ENCODE results near the gene MIAT.
A peak's percentile ranks its signal among the peaks of the same experiment; 100 is the strongest.

MIAT gene

DNA sequence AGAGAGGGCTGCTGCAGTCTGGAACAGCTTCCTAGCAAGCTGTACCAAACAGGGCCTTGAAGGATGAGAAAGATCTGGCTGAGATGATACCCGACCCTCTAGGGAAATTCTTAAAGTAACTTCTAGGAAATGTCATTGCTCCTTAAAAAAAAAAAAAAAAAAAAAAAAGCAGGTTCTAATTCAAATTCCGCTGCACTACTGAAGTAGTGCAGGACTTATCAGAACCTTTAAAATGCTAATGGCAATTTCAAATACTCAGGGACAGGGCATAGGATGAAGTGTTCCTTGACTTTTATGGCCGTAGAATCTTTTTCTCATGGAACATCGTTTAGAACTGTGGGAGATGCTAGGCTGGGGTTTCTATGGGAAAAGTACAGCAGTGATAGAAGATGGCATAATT, 13.1 kb downstream of the MIAT start:
- no peak for DNase-seq

DNA sequence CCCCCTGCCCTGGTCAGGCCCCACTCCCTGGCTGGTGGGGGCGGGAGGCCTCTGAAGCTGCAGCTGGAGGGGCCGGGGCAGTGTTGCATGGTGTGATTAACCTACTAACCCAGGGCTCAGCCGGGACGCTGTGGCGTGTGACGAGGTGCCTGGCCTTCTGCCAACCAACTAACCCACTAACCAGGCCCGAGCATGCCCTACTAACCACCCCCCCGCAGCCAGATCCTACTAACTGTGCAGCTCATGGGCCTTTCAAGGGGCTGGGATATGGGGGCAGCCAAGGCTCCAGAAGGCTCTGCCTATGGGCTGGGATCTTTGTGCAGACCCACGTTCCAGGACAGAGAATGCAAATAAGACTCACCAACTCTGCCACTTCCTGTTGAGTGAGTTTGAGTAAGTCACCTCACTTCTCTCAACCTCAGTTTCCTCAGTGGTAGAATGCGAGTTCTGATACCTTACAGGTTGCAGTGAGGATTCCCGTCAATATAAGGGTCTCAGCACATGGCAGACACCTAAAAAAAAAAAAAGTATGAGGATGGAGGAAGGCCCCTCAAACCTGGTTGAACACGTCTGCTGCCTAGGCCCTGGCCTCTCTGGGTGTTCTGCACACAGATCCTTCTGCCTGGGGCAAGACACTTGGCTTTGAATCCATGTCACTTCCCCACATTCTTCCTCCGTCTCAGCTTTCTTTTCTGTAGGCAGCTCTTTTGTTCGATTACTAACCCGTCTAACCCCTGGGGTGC, 14.1 kb downstream of the MIAT start:
- no peak for DNase-seq

DNA sequence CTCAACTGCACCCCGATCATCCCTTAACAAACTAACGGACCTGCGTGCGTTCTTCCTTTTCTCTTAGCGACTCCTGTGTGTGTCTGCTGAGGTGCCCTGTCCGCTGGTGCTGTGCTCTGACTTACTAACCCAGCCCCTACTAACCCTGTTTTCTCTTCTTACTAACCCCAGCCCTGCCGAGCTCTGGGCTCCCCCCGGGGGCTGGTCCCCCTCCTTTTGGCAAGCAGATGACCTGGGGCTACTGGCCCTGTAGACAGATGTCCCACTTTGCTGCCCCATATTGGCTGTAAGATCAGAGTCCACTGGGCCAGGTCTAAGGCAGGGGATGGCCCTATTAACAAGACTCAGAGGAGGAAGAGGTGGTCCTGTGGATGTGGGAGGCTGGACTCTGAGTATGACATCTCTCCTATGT, 14.7 kb downstream of the MIAT start:
- no peak for DNase-seq

DNA sequence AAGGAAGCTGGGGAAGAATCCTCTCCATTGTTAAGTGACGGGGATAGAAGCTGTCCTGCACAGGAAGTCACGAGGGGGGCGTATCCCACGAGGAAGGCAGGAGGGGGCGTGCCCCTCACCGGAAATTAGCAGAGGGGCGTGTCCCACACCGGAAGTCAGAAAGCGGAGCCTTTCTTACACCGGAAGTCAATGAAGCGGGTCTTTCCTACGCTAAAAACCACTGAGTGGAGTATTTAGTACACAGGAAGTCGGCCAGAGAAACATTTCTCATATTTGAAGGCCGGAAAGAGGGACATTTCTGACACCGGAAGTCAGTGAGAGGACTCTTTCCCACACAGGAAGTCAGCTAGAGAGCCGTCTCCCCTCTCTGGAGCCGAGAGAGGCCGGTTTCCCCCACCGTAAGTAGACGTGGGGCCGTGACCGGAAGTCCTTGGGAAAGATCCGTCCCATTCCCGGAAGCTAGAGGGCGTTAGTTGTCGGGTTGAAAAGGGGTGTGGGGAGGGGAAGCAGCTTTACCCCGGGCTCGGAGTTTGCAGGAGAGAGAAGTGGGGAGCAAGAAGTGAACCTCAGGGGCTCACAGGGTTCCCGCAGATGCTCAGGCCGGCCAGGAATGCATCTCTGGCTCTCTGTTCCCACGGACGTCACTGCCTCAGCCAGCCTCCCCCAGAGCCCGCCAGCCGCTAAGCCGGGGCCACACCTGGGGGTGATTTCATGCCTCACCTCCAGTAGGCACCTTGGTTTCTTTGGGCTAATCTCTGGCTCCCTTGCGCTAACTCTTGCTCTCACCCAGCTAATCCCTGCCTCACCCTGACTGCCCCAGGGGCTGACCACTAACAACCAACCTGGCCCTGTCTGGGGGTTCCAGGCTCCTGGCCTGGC, 15.4 kb downstream of the MIAT start:
- DNase-seq = peak; percentile 88

DNA sequence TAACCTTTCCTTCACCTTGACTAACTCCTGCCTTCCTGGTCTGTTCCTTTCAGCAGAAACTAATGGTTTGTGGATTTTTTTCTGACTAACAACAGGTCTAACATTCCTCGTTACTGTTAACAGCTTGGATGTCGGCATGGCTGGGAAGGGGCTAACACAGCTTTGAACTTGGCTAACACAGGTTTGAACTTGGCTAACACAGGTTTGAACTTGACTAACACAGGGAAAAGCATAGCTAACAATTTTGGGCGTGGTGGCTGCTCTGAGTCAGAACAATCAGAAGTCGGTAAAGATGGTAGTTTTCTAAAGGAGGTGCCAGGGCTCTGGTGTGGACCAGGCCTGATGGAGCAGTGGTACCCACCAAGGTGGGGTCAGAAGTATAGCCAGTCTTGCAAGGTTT, 16.1 kb downstream of the MIAT start:
- DNase-seq = no peak

DNA sequence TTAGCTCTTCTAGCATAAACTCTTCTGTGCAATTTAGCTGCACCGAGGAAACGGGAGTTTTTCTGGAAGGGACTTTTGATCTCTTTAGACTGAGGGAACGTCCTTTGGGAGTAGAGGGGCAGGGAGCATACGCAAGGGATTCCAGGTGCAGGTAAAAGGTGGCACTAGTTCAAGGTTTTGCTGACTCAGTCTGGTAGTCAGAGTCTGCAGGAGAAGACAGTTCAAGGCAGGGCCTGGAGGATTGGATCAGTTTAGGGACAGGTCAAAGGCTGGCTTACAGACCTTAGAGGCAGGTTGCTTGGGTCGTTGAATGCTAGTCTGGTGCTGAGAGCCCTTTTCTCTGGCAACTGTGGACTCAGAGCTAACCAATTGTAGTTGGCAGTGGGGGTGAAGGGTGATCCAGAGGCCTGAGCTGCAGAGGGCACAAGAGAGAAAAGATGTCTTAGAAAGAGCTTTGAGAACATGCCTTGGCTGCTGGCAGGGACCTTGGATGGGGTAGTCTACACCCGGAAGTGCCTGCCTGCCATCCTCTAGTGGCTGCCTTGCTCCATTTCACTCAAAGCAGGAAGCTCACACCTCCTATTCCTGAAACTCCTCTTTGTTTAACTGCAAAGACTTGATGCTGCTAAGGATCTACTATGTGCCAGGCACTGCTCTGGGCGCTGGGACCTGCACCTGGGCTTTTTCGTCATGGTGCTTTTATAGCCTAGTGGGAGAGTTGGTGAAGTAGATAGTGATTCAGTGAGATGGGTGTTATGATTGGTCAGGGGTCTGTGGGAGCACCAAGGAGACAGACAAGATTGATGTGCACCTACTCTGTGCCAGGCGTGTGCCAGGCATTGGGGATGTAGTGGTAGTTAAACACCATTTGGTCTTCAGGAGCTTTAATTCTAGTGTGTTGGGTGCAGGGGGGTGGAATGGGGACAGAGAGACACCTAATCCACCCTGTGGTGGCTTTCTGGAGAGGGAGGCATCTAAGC, 17.1 kb downstream of the MIAT start:
- DNase-seq = no peak

DNA sequence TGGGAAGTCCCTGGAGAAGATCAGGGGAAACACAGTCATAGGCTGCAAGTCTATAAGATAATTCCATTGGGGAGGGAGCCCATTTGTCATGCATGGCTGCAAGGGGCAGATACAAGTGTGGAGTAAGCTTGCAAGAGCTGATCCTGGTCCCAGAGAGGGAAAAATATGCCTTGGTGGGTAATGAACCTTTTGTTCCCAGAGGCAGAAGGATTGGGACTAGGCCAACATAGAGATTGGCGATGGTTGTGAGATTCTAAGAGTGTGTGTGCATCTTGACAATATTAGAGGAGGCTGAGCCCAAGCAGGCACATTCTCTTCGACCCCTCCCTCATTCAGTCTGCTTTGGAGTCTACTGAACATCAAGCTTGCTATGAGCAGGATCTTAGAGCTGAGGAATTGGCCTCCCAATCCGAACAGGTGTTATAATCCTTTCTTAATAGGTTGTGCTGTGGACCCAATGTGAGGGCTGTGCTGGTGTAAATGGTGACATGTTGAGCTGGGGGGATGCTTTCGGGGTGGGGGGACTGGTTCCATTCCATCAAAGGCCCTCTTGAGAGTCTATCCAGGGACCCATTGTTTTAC, 18.4 kb downstream of the MIAT start:
- DNase-seq = no peak

DNA sequence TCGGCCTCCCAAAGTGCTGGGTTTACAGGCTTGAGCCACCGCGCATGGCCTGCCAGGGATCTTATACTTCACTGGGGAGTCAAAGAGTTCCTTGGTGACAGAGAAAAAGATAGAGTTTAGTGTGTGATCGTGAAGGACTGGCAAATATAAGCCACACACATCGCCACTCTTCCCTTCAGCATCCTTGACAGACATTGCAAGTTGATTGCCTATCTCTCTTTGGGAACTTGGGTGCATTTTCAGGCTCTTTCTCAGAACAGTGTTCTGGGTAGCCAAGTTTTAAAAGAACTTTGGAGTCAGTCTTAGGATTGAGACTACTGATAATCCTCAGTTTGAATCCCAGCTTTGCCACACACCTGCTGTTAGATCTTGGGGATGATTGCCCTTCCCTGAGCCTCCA, 19.8 kb downstream of the MIAT start:
- no peak for DNase-seq

DNA sequence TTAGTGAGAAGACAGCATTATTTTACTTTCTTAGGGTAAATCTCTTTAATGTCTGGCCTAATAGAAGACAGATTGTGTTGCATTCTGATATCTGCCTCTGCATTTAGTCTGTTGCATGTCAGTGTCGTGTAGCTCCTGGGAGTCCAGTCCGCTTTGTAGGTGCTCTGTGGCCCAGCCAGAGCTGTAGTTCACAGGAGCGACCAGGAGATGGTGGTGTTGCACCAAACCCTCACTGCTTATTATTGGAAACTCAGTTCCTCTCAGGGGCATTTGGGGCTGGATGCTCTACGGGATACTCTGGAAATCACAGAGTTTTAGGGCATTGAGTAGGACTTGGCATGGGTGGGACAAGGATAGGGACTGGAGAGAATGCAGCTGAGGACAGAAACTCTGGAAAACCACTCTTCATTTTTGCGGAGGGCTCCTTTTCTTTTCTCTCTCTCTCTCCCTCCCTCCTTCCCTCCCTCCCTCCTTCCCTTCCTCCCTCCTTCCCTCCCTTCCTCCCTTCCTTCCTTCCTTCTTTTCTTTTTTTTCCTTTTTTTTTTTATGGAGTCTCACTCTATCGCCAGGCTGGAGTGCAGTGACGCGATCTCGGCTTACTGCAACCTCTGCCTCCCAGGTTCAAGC, 21.7 kb downstream of the MIAT start:
- DNase-seq = peak; percentile 34

DNA sequence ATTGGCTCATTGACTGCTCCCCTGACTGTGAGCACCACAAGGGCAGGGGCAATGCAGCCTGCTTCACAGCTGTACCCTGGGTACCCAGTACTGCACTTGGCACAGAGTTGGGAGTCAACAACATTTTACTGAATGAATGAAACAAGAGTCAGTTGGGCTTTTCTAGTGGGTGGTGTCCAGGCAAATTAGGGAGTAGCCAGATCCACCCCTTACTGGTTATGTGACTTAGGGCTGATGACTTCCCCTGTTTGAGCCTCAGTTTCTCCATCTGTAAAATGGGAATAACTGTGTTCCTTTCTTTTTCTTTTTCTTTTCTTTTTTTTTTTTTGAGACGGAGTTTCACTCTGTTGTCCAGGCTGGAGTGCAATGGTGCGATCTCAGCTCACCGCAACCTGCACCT, 23.1 kb downstream of the MIAT start:
- DNase-seq = no peak

DNA sequence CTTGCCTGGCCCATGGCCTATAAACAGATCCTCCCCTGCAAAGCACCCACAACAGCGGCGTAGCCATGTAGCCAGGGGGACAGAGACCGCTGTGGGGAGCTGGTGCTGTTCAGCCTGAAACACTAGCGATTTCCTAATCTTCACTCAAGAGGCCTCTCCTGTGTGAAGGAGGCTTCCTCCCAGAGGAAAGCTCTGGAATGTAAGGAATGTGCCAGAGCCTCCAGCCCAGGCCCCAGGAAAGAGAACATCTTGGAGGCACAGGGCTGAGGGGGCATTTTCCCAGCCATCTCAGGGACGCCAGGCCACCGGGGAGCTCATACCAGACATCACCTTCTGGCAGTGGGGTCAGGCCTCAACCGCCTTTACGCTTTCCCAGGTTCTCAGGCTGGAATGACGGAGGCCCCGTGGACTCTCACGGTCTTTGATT, 24.0 kb downstream of the MIAT start:
- no peak for DNase-seq

DNA sequence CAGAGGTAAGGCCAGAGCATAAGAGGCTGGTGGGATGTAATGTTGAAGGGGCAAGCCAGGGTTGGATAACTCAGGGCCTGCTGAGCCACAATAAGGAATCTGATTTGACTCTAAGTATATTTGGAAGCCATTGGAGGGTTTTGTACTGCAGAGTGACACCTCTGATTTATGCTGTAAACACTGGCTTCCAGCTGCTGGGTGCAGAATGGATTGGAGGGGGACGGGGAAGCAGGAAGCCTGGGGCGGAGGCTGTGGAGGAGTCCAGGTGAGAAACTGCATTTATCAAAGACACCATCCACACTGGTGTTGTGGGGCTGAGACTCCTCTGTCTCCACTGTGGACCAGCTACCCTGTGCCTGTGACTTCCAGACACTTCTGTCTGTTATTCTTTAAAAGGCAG, 26.8 kb downstream of the MIAT start:
- no peak for DNase-seq

DNA sequence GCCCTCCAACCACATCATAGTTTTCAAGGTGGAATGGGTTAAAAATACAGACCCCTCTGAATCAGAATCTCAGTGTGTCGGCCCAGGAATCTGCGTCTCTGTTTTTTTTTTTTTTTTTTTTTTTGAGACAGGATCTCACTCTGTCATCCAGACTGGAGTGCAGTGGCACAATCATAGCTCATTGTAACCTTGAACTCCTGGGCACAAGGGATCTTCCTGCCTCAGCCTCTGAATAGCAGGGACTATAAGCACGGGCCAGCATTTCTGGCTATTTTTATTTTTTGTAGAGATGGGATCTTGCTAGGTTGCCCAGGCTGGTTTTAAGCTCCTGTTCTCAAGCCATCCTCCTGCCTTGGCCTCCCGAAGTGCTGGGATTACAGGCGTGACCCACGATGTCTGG, 28.2 kb downstream of the MIAT start:
- no peak for DNase-seq

DNA sequence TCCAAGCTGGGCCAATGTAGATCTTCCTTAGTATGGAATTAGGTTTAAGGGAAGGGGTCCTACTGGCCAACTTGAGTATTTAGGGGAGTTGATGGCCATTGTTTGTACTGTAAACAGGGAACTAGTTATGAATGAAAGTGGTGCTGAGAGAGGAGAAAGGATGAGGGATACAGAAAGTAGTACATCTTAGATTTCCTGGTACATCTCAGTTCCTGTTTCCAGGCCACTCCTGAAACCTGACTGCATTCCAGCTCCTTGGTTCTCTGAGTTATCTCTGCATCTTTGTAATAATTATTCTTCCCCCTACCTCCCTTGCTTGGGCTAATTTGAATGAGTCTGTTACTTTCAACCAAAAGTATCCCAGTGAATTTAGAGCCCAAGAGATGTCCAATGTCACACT, 30.1 kb downstream of the MIAT start:
- no peak for DNase-seq

DNA sequence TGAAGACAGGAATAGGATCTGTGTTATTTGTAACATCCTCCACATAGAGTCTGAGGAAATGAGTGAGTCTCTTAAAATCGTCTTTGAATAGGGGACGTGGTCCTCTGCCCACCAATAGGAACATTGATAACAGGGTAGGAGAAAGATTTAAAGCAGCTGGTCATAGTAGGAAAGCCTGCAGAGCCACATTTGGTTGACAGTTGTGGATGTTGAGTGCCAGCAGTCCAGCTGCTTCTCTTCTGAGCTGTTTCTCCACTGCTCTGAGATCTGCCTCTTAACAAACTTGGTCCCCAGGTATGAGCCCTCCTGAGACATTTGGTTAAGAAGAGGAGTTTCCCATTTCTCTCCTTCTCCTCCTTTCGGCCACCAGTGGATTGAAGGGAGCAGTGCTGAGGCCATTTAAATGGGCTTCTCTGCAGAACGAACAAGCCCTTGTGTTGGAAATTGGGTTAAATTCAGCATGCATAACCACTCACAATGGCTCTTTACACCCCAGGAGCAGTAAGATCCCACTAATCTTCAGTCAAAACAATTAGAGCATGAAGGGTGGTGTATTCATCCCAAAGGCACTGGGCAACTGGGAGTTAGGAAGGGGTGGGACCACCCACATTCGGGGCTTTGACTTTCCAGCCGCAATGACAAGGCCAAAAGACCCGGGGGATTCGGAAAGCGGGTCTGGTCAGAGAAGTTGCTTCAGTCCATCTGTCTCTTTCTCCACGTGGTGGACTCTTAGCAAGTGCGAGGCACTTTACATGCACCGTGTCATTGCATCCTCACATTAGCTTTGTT, 32.3 kb downstream of the MIAT start:
- no peak for DNase-seq

DNA sequence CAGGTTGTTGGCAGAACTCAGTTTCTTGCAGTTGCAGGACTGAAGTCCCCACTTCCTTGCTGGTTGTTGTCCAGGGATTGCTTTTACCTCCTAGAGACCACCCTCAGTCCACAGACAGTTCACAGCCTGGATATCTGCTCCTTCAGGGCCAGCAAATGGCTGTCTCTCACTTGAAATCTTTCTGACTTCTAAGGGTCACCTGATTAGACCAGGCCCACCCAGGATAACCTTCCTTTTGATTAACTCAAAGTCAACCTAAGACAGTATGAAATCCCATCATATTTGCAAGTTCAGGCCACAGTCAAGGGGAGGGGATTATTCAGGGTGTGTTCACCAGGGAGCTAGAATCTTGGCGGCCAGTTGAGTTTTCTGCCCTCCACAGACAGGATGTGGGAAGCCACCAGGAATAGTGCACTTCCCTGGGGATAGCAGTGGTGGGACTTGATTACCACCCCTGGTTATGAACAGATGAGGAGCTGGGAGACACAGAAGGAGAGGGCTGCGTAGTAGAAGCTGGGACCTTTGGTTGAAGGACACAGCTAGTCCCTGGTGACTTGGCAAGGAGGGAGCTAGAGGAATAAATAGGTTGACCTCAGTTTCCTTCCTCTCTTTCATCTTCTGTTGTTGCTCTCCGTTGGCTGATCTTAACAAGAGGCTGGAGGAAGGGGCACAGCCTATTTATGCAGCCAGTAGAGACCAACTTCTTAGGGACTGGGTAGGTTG, 33.4 kb downstream of the MIAT start:
- DNase-seq = no peak

DNA sequence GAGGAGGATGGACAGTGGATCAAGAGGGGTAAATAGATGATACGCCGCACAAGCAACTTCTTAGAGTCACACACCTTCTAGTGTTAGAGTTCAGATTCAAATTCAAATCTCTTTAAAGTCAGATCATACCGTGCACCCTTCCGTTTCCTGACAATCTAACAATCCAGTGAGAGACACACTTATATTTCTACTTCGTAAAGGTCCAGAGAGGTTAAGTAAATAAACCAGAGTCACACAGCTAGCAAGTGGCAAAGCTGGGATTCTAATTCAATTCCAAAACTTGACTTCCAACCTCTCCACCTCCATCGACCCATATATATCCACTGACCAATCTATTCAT, 34.0 kb downstream of the MIAT start:
- no peak for DNase-seq

DNA sequence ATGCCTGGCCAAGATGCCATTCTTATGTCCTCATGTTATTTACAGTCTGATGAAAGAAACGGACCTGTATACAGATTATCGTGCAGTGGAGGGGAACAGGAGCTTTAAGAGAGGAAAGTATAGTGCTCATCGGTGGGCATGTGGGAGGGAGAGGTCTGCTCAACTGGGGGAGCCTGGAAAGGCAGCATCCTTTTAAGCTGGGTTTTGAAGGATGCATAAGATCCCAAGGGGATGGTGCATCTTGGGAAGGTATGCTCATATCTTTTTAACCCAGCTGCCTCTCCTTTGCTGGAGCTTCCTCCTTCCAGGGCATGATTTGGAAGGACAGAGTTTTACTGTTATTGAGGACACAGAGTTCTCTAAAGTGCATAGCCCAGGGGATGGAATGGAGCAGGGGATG, 34.8 kb downstream of the MIAT start:
- no peak for DNase-seq

DNA sequence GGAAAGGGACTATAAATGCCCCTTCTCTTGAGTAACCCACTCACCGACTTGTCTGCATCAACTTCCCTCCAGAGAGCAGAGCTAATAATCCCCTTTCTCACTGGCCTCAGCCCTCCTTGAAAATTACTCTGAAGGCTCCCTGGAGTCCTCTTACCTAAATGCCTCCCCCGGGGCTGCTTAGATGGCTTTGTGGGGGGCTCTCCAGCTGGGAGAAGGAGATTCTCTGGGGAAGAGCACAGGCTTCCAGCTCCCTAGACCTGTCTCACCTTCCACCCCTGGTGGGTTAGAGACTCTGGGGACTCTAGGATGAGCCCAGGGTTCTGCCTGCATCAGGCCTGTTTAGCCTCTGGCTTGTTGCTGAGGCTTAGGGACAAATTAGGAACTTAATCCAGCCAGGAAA, 39.8 kb downstream of the MIAT start:
- DNase-seq = no peak

DNA sequence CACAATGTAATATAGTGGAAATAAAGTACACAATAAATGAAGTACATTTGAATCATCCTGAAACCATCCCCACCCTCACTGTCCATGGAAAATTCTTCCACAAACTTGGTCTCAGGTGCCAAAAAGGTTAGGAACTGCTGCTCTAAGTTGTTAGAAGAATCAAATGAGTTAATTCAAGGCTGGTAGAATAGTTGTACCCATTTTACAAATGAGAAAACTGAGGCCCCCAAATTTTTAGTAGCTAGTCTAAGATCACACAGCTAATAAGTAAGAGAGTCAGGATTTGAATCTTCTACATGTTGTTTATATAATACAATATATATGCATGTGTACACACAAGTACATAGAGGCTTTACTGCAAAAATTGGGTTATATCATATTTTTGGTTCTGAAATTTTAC, 43.1 kb downstream of the MIAT start:
- no peak for DNase-seq

DNA sequence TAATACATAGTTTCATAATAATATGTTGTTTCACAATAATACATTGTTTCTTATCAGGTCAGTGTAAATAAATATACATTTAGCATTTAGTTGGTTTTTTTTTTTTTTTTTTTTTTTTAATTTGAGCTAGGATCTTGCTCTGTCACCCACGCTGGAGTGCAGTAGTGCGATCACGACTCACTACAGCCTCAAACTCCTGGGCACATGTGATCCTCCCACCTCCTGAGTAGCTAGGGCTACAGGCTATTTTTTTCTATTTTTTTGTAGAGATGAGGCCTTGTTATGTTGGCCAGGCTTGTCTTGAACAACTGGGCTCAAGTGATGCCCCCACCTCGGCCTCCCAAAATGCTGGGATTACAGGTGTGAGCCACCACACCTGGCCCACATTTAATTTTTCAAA, 43.5 kb downstream of the MIAT start:
- DNase-seq = no peak

Measured in NCI-H2227 treated with DMSO at 0.1 percent for 48 hours (cell line).